GM19452 (cell line): ENCODE data around the gene TKT.
"Not testable (repeated sequence)": the region's sequence is repeated elsewhere in the genome, so short reads cannot be mapped to it uniquely, and the experiment has no call there.

ENCODE experiments used
- ATAC-seq: cut with Tn5 transposase; IDR thresholded peaks from one replicate; pipeline ENCODE4 v1.9.1; 2021; ENCODE audit not compliant: unreplicated experiment

TKT gene

GRCh38 chr3:53261712-53262111 lies 5.9 kb upstream of the TKT start:
- ATAC-seq: no peak

GRCh38 chr3:53260286-53260785 lies 4.5 kb upstream of the TKT start:
- ATAC-seq: no peak

- no peak for ATAC-seq
Measured at GRCh38 chr3:53259427-53260259, 3.8 kb upstream of the TKT start.

GRCh38 chr3:53258600-53259426 lies 3.0 kb upstream of the TKT start:
- no peak for ATAC-seq

GRCh38 chr3:53257465-53257864 lies 1.6 kb upstream of the TKT start:
- ATAC-seq: no peak

- ATAC-seq: no peak
Measured at GRCh38 chr3:53256704-53257055, 858 bp upstream of the TKT start.

GRCh38 chr3:53255423-53255774 lies 423 bp downstream of the TKT start:
- ATAC-seq: peak; percentile 52

GRCh38 chr3:53254509-53255422 lies 1.1 kb downstream of the TKT start:
- peak; percentile 55 for ATAC-seq

GRCh38 chr3:53253707-53254508 lies 1.9 kb downstream of the TKT start:
- ATAC-seq: no peak

GRCh38 chr3:53252947-53253322 lies 2.9 kb downstream of the TKT start:
- ATAC-seq: not testable (repeated sequence)

- no peak for ATAC-seq
Measured at GRCh38 chr3:53252096-53252946, 3.5 kb downstream of the TKT start.

GRCh38 chr3:53250881-53251605 lies 4.8 kb downstream of the TKT start:
- no peak for ATAC-seq

GRCh38 chr3:53250453-53250852 lies 5.4 kb downstream of the TKT start:
- no peak for ATAC-seq

GRCh38 chr3:53248161-53248560 lies 7.7 kb downstream of the TKT start:
- no peak for ATAC-seq

- no peak for ATAC-seq
Measured at GRCh38 chr3:53247619-53248018, 8.2 kb downstream of the TKT start.

- no peak for ATAC-seq
Measured at GRCh38 chr3:53244271-53244670, 11.6 kb downstream of the TKT start.

GRCh38 chr3:53243785-53244184 lies 12.0 kb downstream of the TKT start:
- ATAC-seq: no peak

- no peak for ATAC-seq
Measured at GRCh38 chr3:53243165-53243564, 12.7 kb downstream of the TKT start.

GRCh38 chr3:53242642-53243041 lies 13.2 kb downstream of the TKT start:
- no peak for ATAC-seq
